GM10266 (cell line): Measurements from ENCODE around the gene MYNN.

Experiments used
- DNase-seq: peaks from one replicate; pipeline ENCODE4 v3.0.0; 2012; ENCODE audit errors: extremely low spot score
- CTCF ChIP-seq: IDR thresholded peaks from 2 replicates; pipeline ENCODE4 v1.5.1; 2012; ENCODE audit warnings: mild to moderate bottlenecking, low read depth; ENCODE audit not compliant: control insufficient read depth, insufficient read depth; ENCODE audit errors: missing control alignments

MYNN gene

GRCh38 chr3:169780742-169781141 is 7.5 kb downstream of the MYNN start:
- no peak for DNase-seq
- no peak for TF ChIP-seq CTCF

- DNase-seq: no peak
Observed at GRCh38 chr3:169781209-169781855, 8.1 kb downstream of the MYNN start.

GRCh38 chr3:169787120-169787519 is 13.9 kb downstream of the MYNN start:
- DNase-seq: no peak
- no peak for TF ChIP-seq CTCF

More at GRCh38 chr3:169781209-169781855, 8.1 kb downstream of the MYNN start:
- TF ChIP-seq CTCF: no peak

- DNase-seq: no peak
- TF ChIP-seq CTCF: no peak
Observed at GRCh38 chr3:169787791-169788190, 14.6 kb downstream of the MYNN start.

GRCh38 chr3:169790219-169790618 is 17.0 kb downstream of the MYNN start:
- TF ChIP-seq CTCF: no peak
- no peak for DNase-seq

GRCh38 chr3:169790687-169791429 is 17.7 kb downstream of the MYNN start:
- TF ChIP-seq CTCF: no peak
- no peak for DNase-seq

- TF ChIP-seq CTCF: no peak
- no peak for DNase-seq
Observed at GRCh38 chr3:169792359-169792758, 19.2 kb downstream of the MYNN start.
